H9 (cell line): ENCODE measurements around the gene AMELX. TPM values are rescaled to one million over a fixed set of nuclear protein-coding genes. Genes with fewer than 3 reads are reported as not detected.

ENCODE experiments used
- DNase-seq: peaks from one replicate; pipeline ENCODE4 v3.0.0-alpha.2; 2017
- H2AFZ ChIP-seq: one replicate; pipeline ENCODE4 v1.6.1; 2013; ENCODE audit warnings: mild to moderate bottlenecking, low read length, control low read depth, moderate library complexity
- H2AK5ac ChIP-seq: 2 replicates; pipeline ENCODE4 v1.6.1; 2013; ENCODE audit warnings: low read length, control low read depth, mixed read lengths; ENCODE audit not compliant: insufficient read length
- H2BK120ac ChIP-seq: one replicate; pipeline ENCODE4 v1.6.1; 2013; ENCODE audit warnings: low read depth, mild to moderate bottlenecking, low read length, control low read depth, inconsistent platforms; ENCODE audit not compliant: poor library complexity, severe bottlenecking
- H2BK12ac ChIP-seq: 2 replicates; pipeline ENCODE4 v1.6.1; 2013; ENCODE audit warnings: low read length, control low read depth, mixed read lengths, low read depth; ENCODE audit not compliant: insufficient read length
- H2BK15ac ChIP-seq: 2 replicates; pipeline ENCODE4 v1.6.1; 2013; ENCODE audit warnings: low read depth, low read length, control low read depth
- H2BK20ac ChIP-seq: one replicate; pipeline ENCODE4 v1.6.1; 2013; ENCODE audit warnings: low read depth, mild to moderate bottlenecking, low read length, control low read depth, inconsistent platforms; ENCODE audit not compliant: poor library complexity, severe bottlenecking
- H2BK5ac ChIP-seq: 2 replicates; pipeline ENCODE4 v1.6.1; 2013; ENCODE audit warnings: low read length, control low read depth, mixed read lengths; ENCODE audit not compliant: insufficient read length
- H3K14ac ChIP-seq: 2 replicates; pipeline ENCODE4 v1.6.1; 2013; ENCODE audit warnings: low read length, control low read depth; ENCODE audit not compliant: insufficient read depth
- H3K18ac ChIP-seq: 2 replicates; pipeline ENCODE4 v1.6.1; 2013; ENCODE audit warnings: low read depth, mild to moderate bottlenecking, mixed read lengths, low read length, control low read depth; ENCODE audit not compliant: insufficient read length
- H3K23ac ChIP-seq: 2 replicates; pipeline ENCODE4 v1.6.1; 2013; ENCODE audit warnings: low read length, control low read depth, mixed read lengths, low read depth; ENCODE audit not compliant: insufficient read length
- H3K23me2 ChIP-seq: 2 replicates; pipeline ENCODE4 v1.6.1; 2013; ENCODE audit warnings: low read depth, mild to moderate bottlenecking, mixed read lengths, low read length, control low read depth; ENCODE audit not compliant: insufficient read length, poor library complexity, severe bottlenecking
- H3K27ac ChIP-seq: 2 replicates; pipeline ENCODE4 v1.5.1; 2013; ENCODE audit warnings: low read length, control low read depth, mixed read lengths, low read depth; ENCODE audit not compliant: insufficient read length
- H3K27me3 ChIP-seq: 2 replicates; pipeline ENCODE4 v1.6.1; 2013; ENCODE audit warnings: low read length, control low read depth, inconsistent platforms; ENCODE audit not compliant: insufficient read depth
- H3K4ac ChIP-seq: 2 replicates; pipeline ENCODE4 v1.6.1; 2013; ENCODE audit warnings: low read depth, mild to moderate bottlenecking, control low read depth, inconsistent platforms, low read length, moderate library complexity
- H3K4me1 ChIP-seq: 2 replicates; pipeline ENCODE4 v1.6.1; 2013; ENCODE audit warnings: low read length, control low read depth, inconsistent platforms; ENCODE audit not compliant: insufficient read depth
- H3K4me2 ChIP-seq: 2 replicates; pipeline ENCODE4 v1.6.1; 2013; ENCODE audit warnings: low read length, control low read depth, mixed read lengths; ENCODE audit not compliant: insufficient read length, insufficient read depth
- H3K56ac ChIP-seq: 2 replicates; pipeline ENCODE4 v1.6.1; 2013; ENCODE audit warnings: low read depth, mild to moderate bottlenecking, mixed read lengths, low read length, control low read depth; ENCODE audit not compliant: insufficient read length
- H3K79me1 ChIP-seq: 2 replicates; pipeline ENCODE4 v1.6.1; 2013; ENCODE audit warnings: low read depth, mild to moderate bottlenecking, moderate library complexity, low read length, control low read depth, inconsistent platforms; ENCODE audit not compliant: insufficient read depth, poor library complexity, severe bottlenecking
- H3K79me2 ChIP-seq: 2 replicates; pipeline ENCODE4 v1.6.1; 2013; ENCODE audit warnings: low read length, control low read depth, inconsistent platforms; ENCODE audit not compliant: insufficient read depth
- H3K9ac ChIP-seq: 2 replicates; pipeline ENCODE4 v1.6.1; 2013; ENCODE audit warnings: low read length, control low read depth, mixed read lengths; ENCODE audit not compliant: insufficient read length; ENCODE audit errors: extremely low read depth
- H3K9me3 ChIP-seq: one replicate; pipeline ENCODE4 v1.6.1; 2013; ENCODE audit warnings: low read depth, low read length, inconsistent platforms; ENCODE audit not compliant: control insufficient read depth
- H3T11ph ChIP-seq: one replicate; pipeline ENCODE4 v1.6.1; 2013; ENCODE audit warnings: mild to moderate bottlenecking, low read length, control low read depth, inconsistent platforms
- H4K20me1 ChIP-seq: one replicate; pipeline ENCODE4 v1.6.1; 2013; ENCODE audit not compliant: control insufficient read depth, insufficient read length, insufficient read depth
- H4K5ac ChIP-seq: 2 replicates; pipeline ENCODE4 v1.6.1; 2013; ENCODE audit warnings: low read depth, mild to moderate bottlenecking, mixed read lengths, low read length, control low read depth; ENCODE audit not compliant: insufficient read length
- H4K8ac ChIP-seq: replicated peaks from 2 replicates; pipeline ENCODE4 v1.6.1; 2013; ENCODE audit warnings: low read length, control low read depth, mixed read lengths, low read depth; ENCODE audit not compliant: insufficient read length
- H4K91ac ChIP-seq: 2 replicates; pipeline ENCODE4 v1.6.1; 2013; ENCODE audit warnings: low read depth, mild to moderate bottlenecking, moderate library complexity, mixed read lengths, low read length, control low read depth; ENCODE audit not compliant: insufficient read length
- H3K27ac Mint-ChIP-seq, 3 experiments: 2 replicates in 2 of 3; 3 replicates in 1 of 3; pipeline ENCODE4 v1.8.0; 2020 to 2021; ENCODE audit warnings: mixed read lengths in 3 of 3, mild to moderate bottlenecking in 1 of 3, moderate library complexity in 1 of 3
- H3K27me3 Mint-ChIP-seq: 2 replicates; pipeline ENCODE4 v1.8.0; 2021; ENCODE audit warnings: low read depth, mild to moderate bottlenecking, moderate library complexity, mixed read lengths
- H3K36me3 Mint-ChIP-seq, 3 experiments: 2 replicates in 2 of 3; 3 replicates in 1 of 3; pipeline ENCODE4 v1.8.0; 2020 to 2021; ENCODE audit warnings: low read depth in 3 of 3, mixed read lengths in 3 of 3; ENCODE audit not compliant: insufficient read depth in 1 of 3
- H3K4me1 Mint-ChIP-seq, 2 experiments: 2 replicates each; pipeline ENCODE4 v1.8.0; 2020; ENCODE audit warnings: mixed read lengths in 2 of 2
- H3K4me3 Mint-ChIP-seq, 2 experiments: 2 replicates in 1 of 2; 3 replicates in 1 of 2; pipeline ENCODE4 v1.8.0; 2020 to 2021; ENCODE audit warnings: mild to moderate bottlenecking in 2 of 2, mixed read lengths in 2 of 2, moderate library complexity in 1 of 2
- H3K9me3 Mint-ChIP-seq, 2 experiments: 2 replicates in 1 of 2; 3 replicates in 1 of 2; pipeline ENCODE4 v1.8.0; 2020; ENCODE audit warnings: mild to moderate bottlenecking in 2 of 2, mixed read lengths in 2 of 2, moderate library complexity in 1 of 2
- CTCF ChIP-seq: fragments of 200-600 bp; sonication (generic); conservative IDR thresholded peaks from 3 replicates; pipeline ENCODE4 v1.8.0; 2021; ENCODE audit warnings: antibody characterized with exemption, mild to moderate bottlenecking
- WGBS: extraction: QIAGEN DNeasy Blood & Tissue Kit; methylation state at CpG from one replicate; pipeline ENCODE4 v1.1.7; 2013; ENCODE audit warnings: missing lambda C conversion rate, low lambda C conversion rate, mixed read lengths; ENCODE audit not compliant: insufficient read length; ENCODE audit errors: extremely low coverage; 5-methylcytosine and 5-hydroxymethylcytosine counted together
- total RNA-seq: library from RNA; stranded (reverse); gene quantifications from 2 replicates; pipeline ENCODE4 v1.2.1, GENCODE V29; 2021

Gene AMELX
- total RNA-seq, 1 experiment from 2014 or later, result not detected

GRCh38 chrX:11328134-11328533 lies 34.9 kb downstream of the AMELX start:
- Mint-ChIP-seq H3K27ac (no peak overlapping the region), H3K4me1 (no peaks in the 10 kb centered on the region), H3K4me3 (no peak overlapping the region), H3K36me3 (peaks cover 0 to 2% (median 0%) of the 10 kb centered on the region in 3 experiments; a peak in 3 of 7 replicates), H3K27me3 (no peaks in the 10 kb centered on the region), H3K9me3 (peaks cover 55% of the 10 kb centered on the region in 2 experiments)
- no peak overlapping the region for H4K8ac ChIP-seq
- no peak overlapping the region for H2AFZ ChIP-seq
- no peak for TF ChIP-seq CTCF
- H3K23me2 ChIP-seq, result no peaks in the 10 kb centered on the region
- H4K20me1 ChIP-seq, result no peaks in the 10 kb centered on the region
- H3K4me1 ChIP-seq, result no peaks in the 10 kb centered on the region
- H2BK20ac ChIP-seq, result no peak overlapping the region
- H2BK5ac ChIP-seq, result no peak overlapping the region
- no peak overlapping the region for H3K18ac ChIP-seq
- no peak overlapping the region for H3K14ac ChIP-seq
- no peak overlapping the region for H3K27ac ChIP-seq
- H2BK15ac ChIP-seq, result no peak overlapping the region
- H3K79me1 ChIP-seq, result no peaks in the 10 kb centered on the region
- no peak overlapping the region for H2BK120ac ChIP-seq
- H3K27me3 ChIP-seq, result no peaks in the 10 kb centered on the region
- no peak overlapping the region for H2AK5ac ChIP-seq
- H3K9me3 ChIP-seq, result no peaks in the 10 kb centered on the region
- no peak for DNase-seq
- no peak overlapping the region for H3K23ac ChIP-seq
- H3T11ph ChIP-seq, result no peak overlapping the region
- H4K5ac ChIP-seq, result no peak overlapping the region
- no peak overlapping the region for H4K91ac ChIP-seq
- H3K4me2 ChIP-seq, result no peak overlapping the region
- H3K4ac ChIP-seq, result no peak overlapping the region
- no peak overlapping the region for H3K56ac ChIP-seq
- H2BK12ac ChIP-seq, result no peak overlapping the region
- no CpG with 5 or more reads among the region's 3 CpGs for WGBS
- H3K79me2 ChIP-seq, result no peaks in the 10 kb centered on the region
- H3K9ac ChIP-seq, result no peak overlapping the region
